Testis (tissue), 2 donors: ENCODE data around the gene P2RX6.

Experiments used
- POLR2A ChIP-seq: fragments of 450-650 bp; IDR thresholded peaks from one replicate; pipeline ENCODE4 v1.6.1; 2017; ENCODE audit warnings: antibody characterized with exemption, mild to moderate bottlenecking, moderate library complexity
- TF ChIP-seq, protein P1 (sequence below), 3 experiments: fragments of 450-650 bp in 2 of 3; fragments of 200-600 bp in 1 of 3; sonication (generic) in 1 of 3; IDR thresholded peaks; one replicate each; pipeline ENCODE4 v1.5.1; 2016 to 2019; ENCODE audit warnings: antibody characterized with exemption in 3 of 3, mild to moderate bottlenecking in 2 of 3, moderate library complexity in 1 of 3

DNA sequence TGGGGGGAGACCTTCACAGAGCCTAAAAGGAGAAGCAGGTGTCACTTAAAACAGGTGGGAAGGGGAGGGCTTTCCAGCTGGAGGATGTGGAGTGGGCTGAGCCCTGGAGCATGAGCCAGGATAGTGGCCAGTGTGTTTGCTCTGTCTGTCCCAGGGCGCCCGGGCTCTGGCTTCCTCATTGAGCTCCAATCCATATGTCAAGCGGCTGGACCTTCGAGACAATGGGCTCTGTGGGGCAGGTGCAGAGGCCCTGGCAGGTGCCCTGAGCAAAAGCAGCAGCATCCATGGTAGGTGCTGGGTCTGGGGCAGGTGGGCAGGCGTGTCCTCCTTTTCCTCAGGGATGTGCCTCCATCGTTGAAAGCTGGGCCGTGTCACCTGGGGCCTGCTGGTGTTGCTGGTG is 32.8 kb downstream of the P2RX6 start:
- TF ChIP-seq, protein P1, sequence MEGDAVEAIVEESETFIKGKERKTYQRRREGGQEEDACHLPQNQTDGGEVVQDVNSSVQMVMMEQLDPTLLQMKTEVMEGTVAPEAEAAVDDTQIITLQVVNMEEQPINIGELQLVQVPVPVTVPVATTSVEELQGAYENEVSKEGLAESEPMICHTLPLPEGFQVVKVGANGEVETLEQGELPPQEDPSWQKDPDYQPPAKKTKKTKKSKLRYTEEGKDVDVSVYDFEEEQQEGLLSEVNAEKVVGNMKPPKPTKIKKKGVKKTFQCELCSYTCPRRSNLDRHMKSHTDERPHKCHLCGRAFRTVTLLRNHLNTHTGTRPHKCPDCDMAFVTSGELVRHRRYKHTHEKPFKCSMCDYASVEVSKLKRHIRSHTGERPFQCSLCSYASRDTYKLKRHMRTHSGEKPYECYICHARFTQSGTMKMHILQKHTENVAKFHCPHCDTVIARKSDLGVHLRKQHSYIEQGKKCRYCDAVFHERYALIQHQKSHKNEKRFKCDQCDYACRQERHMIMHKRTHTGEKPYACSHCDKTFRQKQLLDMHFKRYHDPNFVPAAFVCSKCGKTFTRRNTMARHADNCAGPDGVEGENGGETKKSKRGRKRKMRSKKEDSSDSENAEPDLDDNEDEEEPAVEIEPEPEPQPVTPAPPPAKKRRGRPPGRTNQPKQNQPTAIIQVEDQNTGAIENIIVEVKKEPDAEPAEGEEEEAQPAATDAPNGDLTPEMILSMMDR (IDR thresholded peaks at IDR 0.05) = no peak
- TF ChIP-seq POLR2A = no peak
